NB4 (cell line): ENCODE measurements around the gene CYSRT1.

Source experiments
- MYC ChIP-seq: IDR thresholded peaks from 2 replicates; pipeline ENCODE4 v1.6.1; 2011; ENCODE audit warnings: low read depth, low read length
- POLR2A ChIP-seq: IDR thresholded peaks from 2 replicates; pipeline ENCODE4 v1.6.1; 2011; ENCODE audit warnings: mild to moderate bottlenecking; ENCODE audit not compliant: insufficient read length; ENCODE audit errors: extremely low read depth
- TF ChIP-seq, protein P1 (sequence below): IDR thresholded peaks from one replicate; pipeline ENCODE4 v1.5.1; 2012; ENCODE audit warnings: low read depth, low read length
- TF ChIP-seq, protein P2 (sequence below): IDR thresholded peaks from 2 replicates; pipeline ENCODE4 v1.6.1; 2011; ENCODE audit warnings: low read depth, low read length

DNA sequence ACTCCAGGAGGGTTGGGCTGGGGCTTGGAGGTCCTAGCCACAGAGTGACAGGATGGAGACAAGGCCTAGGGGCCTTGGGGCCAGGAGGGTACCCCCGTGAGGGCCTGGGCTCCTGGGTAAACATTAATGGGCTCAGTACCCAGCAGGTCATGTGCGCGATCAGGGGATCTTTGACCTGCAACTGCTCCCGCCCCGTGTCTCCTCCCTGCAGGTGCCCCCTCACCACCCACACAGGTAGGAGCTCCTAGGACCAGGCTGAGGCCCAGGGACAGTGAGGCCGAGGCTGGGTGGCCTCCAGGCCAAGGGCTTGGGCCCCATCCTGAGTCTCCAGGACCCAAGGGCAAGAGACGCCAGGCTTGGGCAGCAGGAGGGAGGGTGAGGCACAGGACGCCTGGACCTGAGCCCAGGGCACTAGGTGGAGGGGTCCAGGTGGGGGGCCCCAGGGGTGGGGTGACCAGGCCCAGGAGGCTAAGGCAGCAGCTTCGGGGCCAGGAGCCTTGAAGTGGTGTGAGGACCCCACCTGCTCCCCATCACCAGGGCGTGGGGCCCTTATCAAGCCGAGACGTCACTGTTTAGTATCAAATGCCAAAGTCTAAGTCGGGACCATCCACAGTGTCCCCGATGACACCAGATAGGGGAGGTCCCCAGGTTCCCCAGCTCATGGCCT lies 5.9 kb downstream of the CYSRT1 start, which contains the start of gene SLC34A3:
- TF ChIP-seq, protein P1, sequence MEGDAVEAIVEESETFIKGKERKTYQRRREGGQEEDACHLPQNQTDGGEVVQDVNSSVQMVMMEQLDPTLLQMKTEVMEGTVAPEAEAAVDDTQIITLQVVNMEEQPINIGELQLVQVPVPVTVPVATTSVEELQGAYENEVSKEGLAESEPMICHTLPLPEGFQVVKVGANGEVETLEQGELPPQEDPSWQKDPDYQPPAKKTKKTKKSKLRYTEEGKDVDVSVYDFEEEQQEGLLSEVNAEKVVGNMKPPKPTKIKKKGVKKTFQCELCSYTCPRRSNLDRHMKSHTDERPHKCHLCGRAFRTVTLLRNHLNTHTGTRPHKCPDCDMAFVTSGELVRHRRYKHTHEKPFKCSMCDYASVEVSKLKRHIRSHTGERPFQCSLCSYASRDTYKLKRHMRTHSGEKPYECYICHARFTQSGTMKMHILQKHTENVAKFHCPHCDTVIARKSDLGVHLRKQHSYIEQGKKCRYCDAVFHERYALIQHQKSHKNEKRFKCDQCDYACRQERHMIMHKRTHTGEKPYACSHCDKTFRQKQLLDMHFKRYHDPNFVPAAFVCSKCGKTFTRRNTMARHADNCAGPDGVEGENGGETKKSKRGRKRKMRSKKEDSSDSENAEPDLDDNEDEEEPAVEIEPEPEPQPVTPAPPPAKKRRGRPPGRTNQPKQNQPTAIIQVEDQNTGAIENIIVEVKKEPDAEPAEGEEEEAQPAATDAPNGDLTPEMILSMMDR, result no peak
- TF ChIP-seq MYC, result no peak
- no peak for TF ChIP-seq POLR2A
- TF ChIP-seq, protein P2, sequence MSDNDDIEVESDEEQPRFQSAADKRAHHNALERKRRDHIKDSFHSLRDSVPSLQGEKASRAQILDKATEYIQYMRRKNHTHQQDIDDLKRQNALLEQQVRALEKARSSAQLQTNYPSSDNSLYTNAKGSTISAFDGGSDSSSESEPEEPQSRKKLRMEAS, result no peak
